Measurements from ENCODE around the gene KIDINS220. TPM values are rescaled to one million over a fixed set of nuclear protein-coding genes. Genes with fewer than 3 reads are reported as not detected.

Gene KIDINS220
- total and polyA plus RNA-seq, 9 of the 15 experiments (the other 6 are each of a cell fraction or from before 2014, with no cell fraction given): 15.2 to 48.0 (median 34.4) TPM

GRCh38 chr2:8681786-8682692 is 155.4 kb downstream of the KIDINS220 start, which contains the start of gene ID2 (continued):
- TF ChIP-seq YY1 (IDR thresholded peaks at IDR 0.05; ENCODE audit: borderline replicate concordance in 1 of 3, control insufficient read depth in 1 of 3, extremely low read depth in 1 of 3, insufficient read depth in 3 of 3, insufficient read length in 1 of 3, insufficient replicate concordance in 2 of 3, low read depth in 1 of 3, low read length in 2 of 3) (no peak), ETS1 (conservative IDR thresholded peaks at IDR 0.05; ENCODE audit: control insufficient read depth, low read depth, low read length) (0 out of 2 replicates have a peak, but pooled peaks have one; percentile 20), PCBP1 (IDR thresholded peaks at IDR 0.05; ENCODE audit: low read depth, low read length, poor library complexity, severe bottlenecking) (no peak), PKNOX1 (IDR thresholded peaks at IDR 0.05) (peak; percentile 99), MCM5 (IDR thresholded peaks at IDR 0.05; ENCODE audit: low read depth) (no peak), FOXM1 (IDR thresholded peaks at IDR 0.05; ENCODE audit: low read depth) (no peak), FOXM1 (CRISPR knock-in tag; IDR thresholded peaks at IDR 0.05; ENCODE audit: low read depth) (no peak), ESRRB (CRISPR knock-in tag; IDR thresholded peaks at IDR 0.05; ENCODE audit: borderline replicate concordance) (no peak), ZNF398 (CRISPR knock-in tag; IDR thresholded peaks at IDR 0.05) (no peak), CEBPG (CRISPR knock-in tag; IDR thresholded peaks at IDR 0.05) (no peak), CEBPG (tag; conservative IDR thresholded peaks at IDR 0.05 in 1 of 2, IDR thresholded peaks at IDR 0.05 in 1 of 2) (no peak), ELK1 (CRISPR knock-in tag; IDR thresholded peaks at IDR 0.05) (no peak), ZNF830 (CRISPR knock-in tag; IDR thresholded peaks at IDR 0.05) (0 out of 2 replicates have a peak, but pooled peaks have one; percentile 16), THAP12 (CRISPR knock-in tag; IDR thresholded peaks at IDR 0.05) (peak; percentile 91), EWSR1 (IDR thresholded peaks at IDR 0.05; ENCODE audit: borderline replicate concordance, low read depth, partially characterized antibody) (no peak), RAD51 (IDR thresholded peaks at IDR 0.05; ENCODE audit: borderline replicate concordance, low read depth) (no peak)

Data from K562 (cell line).